ENCODE data around the gene CAPN15.

CAPN15 gene

GRCh38 chr16:548586-548985, 21.1 kb downstream of the CAPN15 start:
- no peak for DNase-seq

- no peak for DNase-seq
Observed at GRCh38 chr16:549544-550263, 22.2 kb downstream of the CAPN15 start.

GRCh38 chr16:551210-551609, 23.7 kb downstream of the CAPN15 start:
- DNase-seq, result no peak

GRCh38 chr16:552171-552570, 24.7 kb downstream of the CAPN15 start:
- no peak for DNase-seq

- no peak for DNase-seq
Observed at GRCh38 chr16:553601-554296, 26.2 kb downstream of the CAPN15 start.

- no peak for DNase-seq
Observed at GRCh38 chr16:554297-554621, 26.7 kb downstream of the CAPN15 start.

- no peak for DNase-seq
Observed at GRCh38 chr16:554640-555365, 27.3 kb downstream of the CAPN15 start.

GRCh38 chr16:555528-556473, 28.3 kb downstream of the CAPN15 start:
- DNase-seq, result no peak

GRCh38 chr16:556474-557173, 29.1 kb downstream of the CAPN15 start:
- no peak for DNase-seq

- DNase-seq, result no peak
Observed at GRCh38 chr16:557463-558297, 30.2 kb downstream of the CAPN15 start.

GRCh38 chr16:558298-559020, 30.9 kb downstream of the CAPN15 start:
- DNase-seq, result no peak

GRCh38 chr16:559021-559380, 31.5 kb downstream of the CAPN15 start:
- DNase-seq, result no peak

- DNase-seq, result no peak
Observed at GRCh38 chr16:559411-560203, 32.1 kb downstream of the CAPN15 start.

- DNase-seq, result no peak
Observed at GRCh38 chr16:560204-560700, 32.7 kb downstream of the CAPN15 start, which contains the start of gene PRR35. Gene PRR35, plus strand, starts transcription at chr16:560394. Its CDS starts 2,901 bp downstream, at chr16:563295.

- no peak for DNase-seq
Observed at GRCh38 chr16:560701-561412, 33.3 kb downstream of the CAPN15 start.

- DNase-seq, result no peak
Observed at GRCh38 chr16:561413-561794, 33.9 kb downstream of the CAPN15 start.

- no peak for DNase-seq
Observed at GRCh38 chr16:561957-562938, 34.7 kb downstream of the CAPN15 start.
